GM21717 (cell line): ENCODE data around the gene DOCK2.

Source experiments
- ATAC-seq: cut with Tn5 transposase; IDR thresholded peaks from one replicate; pipeline ENCODE4 v1.9.1; 2021; ENCODE audit warnings: mild to moderate bottlenecking, moderate library complexity; ENCODE audit not compliant: unreplicated experiment

DOCK2 gene

GRCh38 chr5:169971780-169972179, 334.7 kb downstream of the DOCK2 start:
- no peak for ATAC-seq

- no peak for ATAC-seq
These were observed 336.0 kb downstream of the DOCK2 start for GRCh38 chr5:169973056-169973455.

- no peak for ATAC-seq
These were observed 337.2 kb downstream of the DOCK2 start for GRCh38 chr5:169974121-169974770.

GRCh38 chr5:169978714-169979113, 341.6 kb downstream of the DOCK2 start:
- ATAC-seq = no peak

- no peak for ATAC-seq
These were observed 342.8 kb downstream of the DOCK2 start for GRCh38 chr5:169979871-169980270.

GRCh38 chr5:169980418-169981053, 343.5 kb downstream of the DOCK2 start, which contains the start of gene INSYN2B:
TSS of gene INSYN2B (minus strand) at chr5:169980495. CDS start at chr5:169883898, 96,597 bp downstream.
- ATAC-seq = peak; percentile 46

- ATAC-seq = no peak
These were observed 351.1 kb downstream of the DOCK2 start for GRCh38 chr5:169988206-169988605.

GRCh38 chr5:169988947-169989346, 351.9 kb downstream of the DOCK2 start:
- ATAC-seq = no peak

- ATAC-seq = no peak
These were observed 352.3 kb downstream of the DOCK2 start for GRCh38 chr5:169989365-169989764.

GRCh38 chr5:169991115-169991869, 354.2 kb downstream of the DOCK2 start:
- no peak for ATAC-seq

GRCh38 chr5:169992789-169993484, 355.9 kb downstream of the DOCK2 start:
- ATAC-seq = no peak

GRCh38 chr5:169993485-169993790, 356.4 kb downstream of the DOCK2 start:
- ATAC-seq = no peak

- ATAC-seq = peak; percentile 72
These were observed 360.7 kb downstream of the DOCK2 start for GRCh38 chr5:169997798-169998197.

GRCh38 chr5:169999621-170000020, 362.5 kb downstream of the DOCK2 start:
- ATAC-seq = no peak

GRCh38 chr5:170000155-170000554, 363.1 kb downstream of the DOCK2 start:
- ATAC-seq = no peak

GRCh38 chr5:170006021-170006420, 368.9 kb downstream of the DOCK2 start:
- ATAC-seq = no peak

GRCh38 chr5:170008376-170008775, 371.3 kb downstream of the DOCK2 start:
- ATAC-seq = no peak

GRCh38 chr5:170010595-170010994, 373.5 kb downstream of the DOCK2 start:
- ATAC-seq = no peak

GRCh38 chr5:170011751-170012150, 374.7 kb downstream of the DOCK2 start:
- ATAC-seq = no peak

GRCh38 chr5:170012622-170013021, 375.5 kb downstream of the DOCK2 start:
- no peak for ATAC-seq

GRCh38 chr5:170020423-170020822, 383.3 kb downstream of the DOCK2 start:
- no peak for ATAC-seq
